HG03060 (cell line): ENCODE data around the gene DBNDD1.

Experiments used
- ATAC-seq: cut with Tn5 transposase; IDR thresholded peaks from one replicate; pipeline ENCODE4 v1.9.1; 2021; ENCODE audit warnings: low read depth, moderate number of reproducible peaks; ENCODE audit not compliant: unreplicated experiment

Gene DBNDD1

GRCh38 chr16:89966756-89967155, 52.5 kb downstream of the DBNDD1 start:
- no peak for ATAC-seq

DNA sequence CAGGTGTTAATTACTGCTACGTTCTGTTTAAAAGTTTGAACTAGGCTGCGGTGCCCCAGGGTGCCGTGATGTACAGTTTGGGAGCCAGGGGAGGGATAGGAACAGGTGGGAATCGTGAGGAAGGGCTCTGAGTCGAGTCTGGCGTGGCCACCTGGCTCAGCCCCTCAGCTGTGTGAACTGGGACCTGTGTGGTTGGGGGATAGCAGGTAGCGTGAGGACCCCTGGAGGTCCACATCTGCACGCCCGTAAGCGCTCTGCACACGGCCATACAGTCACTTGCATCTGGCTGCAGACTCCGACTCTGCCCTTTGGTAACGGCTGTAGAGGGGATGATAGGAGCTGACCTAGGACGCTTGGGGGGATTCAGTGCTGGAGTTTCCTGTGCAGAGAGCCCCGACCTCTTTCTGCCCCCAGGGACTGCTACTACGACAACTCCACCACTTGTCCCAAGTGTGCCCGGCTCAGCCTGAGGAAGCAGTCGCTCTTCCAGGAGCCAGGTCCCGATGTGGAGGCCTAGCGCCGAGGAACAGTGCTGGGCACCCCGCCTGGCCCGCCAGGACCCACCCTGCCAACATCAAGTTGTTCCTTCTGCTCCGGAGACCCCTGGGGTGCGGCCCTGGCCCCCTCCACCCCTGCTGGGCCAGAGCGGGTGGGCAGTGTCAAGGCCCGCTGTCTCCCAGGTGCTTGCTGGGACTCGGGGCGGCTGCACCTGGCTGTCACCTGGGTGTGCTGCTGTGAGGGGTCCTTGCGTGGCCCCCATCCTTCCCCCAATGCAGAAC, 53.6 kb downstream of the DBNDD1 start:
- ATAC-seq, result no peak

DNA sequence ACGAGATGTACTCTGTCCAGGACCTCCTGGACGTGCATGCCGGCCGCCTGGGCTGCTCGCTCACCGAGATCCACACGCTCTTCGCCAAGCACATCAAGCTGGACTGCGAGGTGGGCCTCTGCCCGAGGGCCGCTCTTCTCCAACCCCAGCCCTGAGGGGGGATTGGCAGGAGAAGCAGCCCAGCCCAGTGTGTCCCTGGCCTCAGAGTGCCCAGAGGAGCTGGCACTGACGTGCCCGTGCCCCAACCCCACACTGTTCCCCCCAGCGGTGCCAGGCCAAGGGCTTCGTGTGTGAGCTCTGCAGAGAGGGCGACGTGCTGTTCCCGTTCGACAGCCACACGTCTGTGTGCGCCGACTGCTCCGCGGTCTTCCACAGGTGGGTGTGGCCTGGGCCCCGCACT, 55.1 kb downstream of the DBNDD1 start:
- ATAC-seq, result no peak

GRCh38 chr16:89962754-89963498, 56.3 kb downstream of the DBNDD1 start:
- no peak for ATAC-seq

- no peak for ATAC-seq
Measured at GRCh38 chr16:89961920-89962319, 57.3 kb downstream of the DBNDD1 start.

GRCh38 chr16:89960966-89961365, 58.3 kb downstream of the DBNDD1 start:
- ATAC-seq, result no peak

GRCh38 chr16:89958596-89958995, 60.7 kb downstream of the DBNDD1 start:
- ATAC-seq, result no peak

DNA sequence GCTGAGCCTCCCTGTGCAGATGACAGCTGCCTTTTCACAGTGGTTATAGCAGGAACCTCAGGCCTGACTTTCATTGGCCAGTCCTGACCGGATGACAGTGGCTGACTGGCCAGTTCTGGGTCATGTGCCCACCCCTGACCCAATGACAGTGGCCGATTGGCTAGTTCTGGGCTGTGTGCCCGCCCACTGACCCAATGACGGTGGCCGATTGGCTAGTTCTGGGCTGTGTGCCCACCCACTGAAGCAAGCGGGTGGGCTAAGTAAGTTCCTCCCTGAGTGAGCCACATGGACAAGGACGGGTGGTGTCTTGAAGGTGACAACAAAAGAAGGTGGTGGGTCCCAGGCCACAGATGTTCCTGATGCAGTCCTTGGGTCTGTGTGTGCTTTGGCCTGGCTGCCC, 61.2 kb downstream of the DBNDD1 start:
- ATAC-seq, result no peak

DNA sequence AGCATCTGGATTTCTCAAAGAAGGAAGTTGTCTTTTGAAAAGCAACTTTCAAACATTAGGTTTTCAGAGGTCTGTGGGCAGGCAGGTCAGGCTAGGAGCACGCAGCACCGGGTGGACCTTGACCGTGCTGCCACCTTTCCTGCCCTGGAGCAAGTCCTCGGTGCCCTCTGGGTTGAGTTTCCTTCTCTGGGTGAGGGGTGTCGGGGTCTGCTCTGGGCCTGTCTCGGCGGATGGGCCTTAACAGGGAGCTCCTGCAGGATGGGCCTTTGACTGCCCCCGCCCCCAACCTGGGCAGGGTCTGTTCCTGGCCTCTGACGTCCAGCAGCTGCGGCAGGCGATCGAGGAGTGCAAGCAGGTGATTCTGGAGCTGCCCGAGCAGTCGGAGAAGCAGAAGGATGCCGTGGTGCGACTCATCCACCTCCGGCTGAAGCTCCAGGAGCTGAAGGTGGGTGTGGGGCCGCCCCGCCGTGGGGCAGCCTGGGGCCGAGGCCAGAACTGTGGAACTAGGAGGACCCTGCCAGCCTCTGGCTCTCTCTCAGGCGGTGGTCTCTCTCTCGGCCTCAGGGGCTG, 62.0 kb downstream of the DBNDD1 start:
- ATAC-seq, result no peak

- no peak for ATAC-seq
Measured at GRCh38 chr16:89956505-89957215, 62.6 kb downstream of the DBNDD1 start.

DNA sequence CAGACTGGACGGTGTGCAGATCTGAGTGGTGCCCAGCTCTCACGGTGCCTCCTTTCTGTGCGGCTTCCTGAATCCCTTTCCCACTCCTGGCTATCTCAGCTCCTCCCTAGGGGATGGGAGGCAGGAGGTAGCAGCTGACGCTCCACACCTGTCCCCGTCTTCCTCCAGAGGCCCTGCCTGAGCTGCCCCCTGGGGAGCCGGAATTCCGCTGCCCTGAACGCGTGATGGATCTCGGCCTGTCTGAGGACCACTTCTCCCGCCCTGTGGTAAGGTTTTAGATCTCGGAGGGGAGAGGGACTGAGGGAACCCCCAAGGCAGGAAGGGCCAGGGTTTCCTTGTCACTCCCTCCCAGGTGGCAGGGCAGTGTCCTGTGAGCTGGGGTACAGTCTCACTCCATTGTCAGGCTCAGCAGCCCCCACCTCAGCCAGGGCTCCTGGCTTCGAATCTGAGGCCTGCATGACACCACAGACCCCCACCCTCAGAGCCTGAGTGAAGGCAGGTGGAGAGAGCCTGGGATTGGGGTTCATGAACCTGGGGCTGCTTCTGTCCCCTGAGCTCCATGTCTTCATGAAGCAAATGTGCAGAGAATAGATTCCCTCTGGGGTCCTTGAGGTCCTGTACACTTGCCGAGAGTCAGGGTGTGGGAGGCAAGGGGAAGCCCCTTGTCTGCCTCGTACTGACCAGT, 64.1 kb downstream of the DBNDD1 start:
- no peak for ATAC-seq
